HG02798 (cell line): Measurements from ENCODE around the gene CAPN11.
"Not testable (repeated sequence)": the region's sequence is repeated elsewhere in the genome, so short reads cannot be mapped to it uniquely, and the experiment has no call there.

ENCODE experiments used
- ATAC-seq: cut with Tn5 transposase; IDR thresholded peaks from one replicate; pipeline ENCODE4 v1.9.1; 2021; ENCODE audit warnings: mild to moderate bottlenecking; ENCODE audit not compliant: unreplicated experiment, poor library complexity

The CAPN11 gene

GRCh38 chr6:44179072-44179536, 20.5 kb downstream of the CAPN11 start:
- ATAC-seq, result no peak

DNA sequence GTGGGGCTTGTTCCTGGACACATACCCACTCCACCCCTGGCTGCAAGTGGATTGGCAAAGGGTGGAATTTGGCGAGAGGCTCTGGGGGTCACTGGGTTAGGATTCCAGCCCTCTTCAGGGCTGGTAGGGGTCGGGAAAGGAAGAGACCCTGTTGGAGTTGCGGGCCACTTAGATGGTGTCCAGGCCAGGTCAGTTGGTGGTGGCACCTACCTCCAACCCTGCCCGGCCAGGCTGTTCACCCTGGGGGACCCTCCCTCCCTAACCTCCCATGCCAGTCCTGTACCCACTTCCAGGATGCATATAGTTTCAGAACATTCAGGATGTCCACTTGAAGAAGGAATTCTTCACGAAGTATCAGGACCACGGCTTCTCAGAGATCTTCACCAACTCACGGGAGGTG, 21.0 kb downstream of the CAPN11 start:
- ATAC-seq, result no peak

- ATAC-seq, result no peak
Measured at GRCh38 chr6:44180406-44180805, 21.8 kb downstream of the CAPN11 start.

- no peak for ATAC-seq
Measured at GRCh38 chr6:44180886-44181285, 22.3 kb downstream of the CAPN11 start.

GRCh38 chr6:44181784-44182183, 23.2 kb downstream of the CAPN11 start:
- ATAC-seq, result not testable (repeated sequence)

GRCh38 chr6:44182911-44183390, 24.3 kb downstream of the CAPN11 start:
- ATAC-seq, result no peak

GRCh38 chr6:44183783-44184182, 25.2 kb downstream of the CAPN11 start:
- ATAC-seq, result no peak

- ATAC-seq, result not testable (repeated sequence)
Measured at GRCh38 chr6:44185356-44185755, 26.7 kb downstream of the CAPN11 start.

DNA sequence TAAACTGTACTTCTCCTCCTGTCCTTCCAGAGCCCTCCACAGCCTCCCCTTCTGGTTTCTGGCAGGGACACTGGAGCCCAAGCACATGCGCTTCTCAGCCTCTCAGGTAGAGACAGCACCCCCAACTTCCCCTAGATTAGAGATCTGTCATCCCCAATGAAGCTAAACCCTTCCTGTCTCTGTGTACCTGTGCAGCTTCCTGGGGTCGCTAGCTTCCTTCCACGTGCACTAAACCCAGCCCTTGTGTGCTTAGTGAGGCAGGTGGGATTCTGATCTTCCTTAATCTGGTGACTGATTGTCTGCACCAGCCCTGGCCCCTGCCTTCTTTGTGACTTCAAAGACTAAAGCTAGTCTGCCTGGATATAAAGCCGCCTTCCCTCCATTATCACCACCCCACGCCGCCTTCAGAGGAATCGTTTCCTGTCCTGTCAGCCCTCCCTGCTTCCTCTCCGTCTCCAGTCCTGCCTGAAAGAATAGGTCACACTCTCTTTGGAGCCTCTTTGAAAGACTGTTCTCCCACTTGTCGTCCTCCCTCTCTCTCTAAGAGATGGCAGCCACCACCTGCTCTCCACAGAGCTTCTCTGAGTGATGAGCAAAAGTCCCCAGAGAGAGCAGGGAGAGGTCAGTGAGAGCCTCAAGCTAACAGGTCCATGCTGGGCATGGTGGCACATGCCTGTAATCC, 27.5 kb downstream of the CAPN11 start:
- no peak for ATAC-seq

GRCh38 chr6:44186635-44187025, 28.0 kb downstream of the CAPN11 start:
- no peak for ATAC-seq

DNA sequence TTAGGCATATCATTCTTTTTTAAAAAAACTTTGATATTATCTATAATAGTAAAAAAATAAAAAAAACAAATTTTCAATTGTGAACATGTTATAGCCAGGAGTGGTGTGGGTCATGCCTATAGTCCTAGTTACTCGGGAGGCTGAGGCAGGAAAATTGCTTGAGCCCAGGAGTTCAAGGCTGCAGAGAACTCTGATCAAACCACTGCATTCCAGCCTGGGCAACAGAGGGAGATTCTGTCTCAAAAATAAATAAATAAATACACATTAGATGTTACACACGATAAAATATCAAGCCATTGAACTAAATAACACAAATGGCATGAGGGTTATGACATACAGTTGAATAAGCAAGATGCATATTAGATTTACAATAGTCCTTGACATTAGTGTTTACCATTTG, 30.2 kb downstream of the CAPN11 start:
- ATAC-seq, result no peak

- ATAC-seq, result no peak
Measured at GRCh38 chr6:44189257-44189656, 30.6 kb downstream of the CAPN11 start.

DNA sequence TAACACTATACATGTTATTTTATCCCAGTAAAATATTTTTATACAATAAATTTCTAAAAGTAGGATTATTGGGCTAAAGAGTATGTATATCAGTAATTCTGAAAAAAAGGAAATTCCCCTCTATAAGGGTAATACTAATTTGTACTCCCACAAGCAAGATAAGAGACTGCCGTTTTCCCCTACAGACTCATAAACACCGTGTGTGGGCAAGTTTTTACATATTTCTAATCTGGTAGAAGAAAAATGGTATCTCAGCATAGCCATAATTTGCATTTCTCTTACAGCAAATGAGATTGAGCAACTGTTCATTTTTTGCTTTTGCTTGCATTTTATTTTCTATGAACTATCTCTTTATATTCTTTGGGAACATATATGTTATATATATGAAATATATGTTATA, 32.1 kb downstream of the CAPN11 start:
- ATAC-seq, result peak; percentile 72

DNA sequence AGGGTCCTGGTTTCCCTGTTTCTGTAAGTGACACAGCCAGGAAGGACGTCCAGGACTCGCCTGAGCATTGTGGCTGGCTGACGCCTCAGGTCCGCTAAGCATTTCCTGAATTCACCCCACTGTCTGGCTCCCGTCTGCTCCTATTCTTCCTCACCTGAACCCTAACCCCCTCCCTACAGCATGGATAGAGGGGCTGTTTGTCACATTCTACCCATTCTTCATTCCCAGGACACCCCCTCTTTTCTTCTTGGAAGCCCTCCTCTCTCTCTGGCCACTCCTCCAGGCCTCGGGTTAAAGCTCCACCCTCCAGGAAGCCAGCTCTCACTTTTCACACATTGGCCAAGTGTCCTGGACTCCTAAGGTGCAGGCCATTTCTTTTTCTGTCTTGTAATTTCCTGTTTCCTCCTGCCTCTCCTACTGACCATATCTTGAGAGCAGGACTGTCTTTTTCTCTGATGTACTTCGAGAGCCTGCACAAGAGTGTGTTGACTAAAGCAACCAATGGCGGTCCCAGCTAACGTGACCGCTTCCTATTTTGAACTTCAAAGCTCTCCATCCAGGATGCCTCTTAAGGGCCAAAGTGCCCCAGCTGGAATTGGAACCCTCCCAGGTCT, 33.9 kb downstream of the CAPN11 start:
- ATAC-seq, result no peak

- no peak for ATAC-seq
Measured at GRCh38 chr6:44193307-44193910, 34.8 kb downstream of the CAPN11 start.

- no peak for ATAC-seq
Measured at GRCh38 chr6:44194326-44194725, 35.7 kb downstream of the CAPN11 start.

DNA sequence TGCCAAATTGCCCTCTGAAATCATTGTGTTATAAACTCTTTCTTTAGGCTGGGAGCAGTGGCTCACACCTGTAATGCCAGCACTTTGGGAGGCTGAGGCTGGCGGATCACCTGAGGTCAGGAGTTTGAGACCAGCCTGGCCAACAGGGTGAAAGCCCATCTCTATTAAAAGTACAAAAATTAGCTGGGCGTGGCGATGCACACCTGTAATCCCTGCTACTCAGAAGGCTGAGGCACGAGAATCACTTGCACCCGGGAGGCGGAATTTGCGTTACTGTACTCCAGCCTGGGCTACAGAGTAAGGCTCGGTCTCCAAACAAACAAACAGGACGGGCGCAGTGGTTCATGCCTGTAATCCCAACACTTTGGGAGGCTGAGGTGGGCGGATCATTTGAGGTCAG, 37.7 kb downstream of the CAPN11 start:
- not testable (repeated sequence) for ATAC-seq

DNA sequence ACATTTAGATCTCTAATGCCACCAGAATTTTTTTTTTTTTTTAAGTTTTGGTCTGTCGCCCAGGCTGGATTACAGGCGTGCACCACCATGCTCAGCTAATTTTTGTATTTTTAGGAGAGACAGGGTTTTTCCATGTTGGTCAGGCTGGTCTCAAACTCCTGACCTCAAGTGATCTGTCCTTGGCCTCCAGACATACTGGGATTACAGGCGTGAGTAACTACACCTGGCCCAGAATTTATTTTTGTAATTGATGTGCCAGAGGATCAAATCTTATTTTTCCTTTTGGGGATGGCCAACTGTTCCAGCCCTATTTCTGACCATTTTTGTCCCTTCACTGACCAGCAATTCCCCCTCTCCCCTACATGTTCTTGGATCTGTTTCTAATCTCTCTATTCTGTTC, 40.1 kb downstream of the CAPN11 start:
- no peak for ATAC-seq

DNA sequence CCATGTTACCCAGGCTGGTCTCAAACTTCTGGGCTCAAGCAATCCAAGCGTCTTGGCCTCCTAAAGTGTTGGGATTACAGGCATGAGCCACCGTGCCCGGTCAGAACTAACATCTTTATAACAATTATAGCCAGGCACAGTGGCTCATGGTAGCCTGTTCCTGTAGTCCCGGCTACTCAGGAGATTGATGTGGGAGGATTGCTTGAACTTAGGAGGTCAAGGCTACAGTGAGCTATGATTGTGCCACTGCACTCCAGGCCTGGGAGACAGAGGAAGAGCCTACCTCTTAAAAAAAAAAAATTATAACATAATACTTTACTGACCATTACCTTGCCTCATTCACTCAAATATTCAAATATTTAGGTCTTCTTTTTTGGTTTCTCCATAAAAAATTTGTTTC, 41.3 kb downstream of the CAPN11 start:
- ATAC-seq, result no peak

DNA sequence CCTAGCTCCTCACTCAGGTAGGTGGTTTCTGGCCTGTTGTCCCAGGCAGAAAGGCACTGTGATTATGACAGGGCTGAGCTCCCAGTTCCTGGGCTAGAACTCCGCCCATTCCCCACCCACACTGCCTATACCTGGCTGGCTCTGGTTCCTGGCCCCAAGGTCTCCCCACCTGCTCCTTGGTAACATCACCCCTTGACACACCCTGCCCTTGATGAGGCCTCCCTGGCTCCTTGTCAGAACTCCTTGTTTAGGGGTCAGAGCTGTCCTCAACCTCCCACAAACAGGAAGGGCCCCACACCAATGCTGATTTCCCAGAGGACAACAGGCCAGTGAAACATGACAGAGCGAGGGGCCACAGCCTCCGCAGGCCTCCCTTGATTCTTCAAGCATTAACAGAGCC, 42.6 kb downstream of the CAPN11 start:
- no peak for ATAC-seq

DNA sequence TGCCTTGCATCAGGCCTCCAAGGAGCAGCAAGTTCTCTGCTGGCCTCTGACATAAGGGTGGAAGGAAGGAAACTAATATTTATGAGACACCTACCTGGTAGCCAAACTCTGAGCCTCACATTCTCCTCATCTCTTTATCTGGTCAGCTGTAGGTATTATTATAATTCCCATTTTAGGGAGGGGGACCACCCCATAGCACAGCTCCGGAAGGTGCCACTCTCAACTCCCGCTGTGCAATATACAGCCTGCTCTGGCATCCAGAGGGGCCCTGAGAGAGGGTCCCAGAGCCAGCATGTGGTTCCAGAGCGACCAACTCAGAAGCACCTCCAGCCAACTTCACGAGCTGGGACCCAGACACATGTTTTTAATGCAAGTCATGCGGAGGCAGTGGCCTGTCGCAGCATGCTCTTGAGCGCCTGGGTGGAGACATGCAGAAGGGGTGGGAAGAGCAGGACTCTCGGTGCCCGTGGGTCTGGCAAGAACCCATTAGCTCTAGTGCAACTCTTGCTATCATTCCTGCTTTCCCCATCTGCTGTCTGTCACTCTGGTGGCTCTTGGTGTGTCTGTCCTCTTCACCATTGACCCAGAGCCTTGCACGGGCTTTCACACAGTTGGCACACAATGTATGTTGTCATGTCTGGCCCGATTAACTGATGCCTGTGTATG, 43.2 kb downstream of the CAPN11 start:
- ATAC-seq, result no peak
